ENCODE measurements around the gene CREB5.

Gene CREB5

GRCh38 chr7:28554802-28555471 is 142.6 kb downstream of the CREB5 start:
- no peak for DNase-seq

DNA sequence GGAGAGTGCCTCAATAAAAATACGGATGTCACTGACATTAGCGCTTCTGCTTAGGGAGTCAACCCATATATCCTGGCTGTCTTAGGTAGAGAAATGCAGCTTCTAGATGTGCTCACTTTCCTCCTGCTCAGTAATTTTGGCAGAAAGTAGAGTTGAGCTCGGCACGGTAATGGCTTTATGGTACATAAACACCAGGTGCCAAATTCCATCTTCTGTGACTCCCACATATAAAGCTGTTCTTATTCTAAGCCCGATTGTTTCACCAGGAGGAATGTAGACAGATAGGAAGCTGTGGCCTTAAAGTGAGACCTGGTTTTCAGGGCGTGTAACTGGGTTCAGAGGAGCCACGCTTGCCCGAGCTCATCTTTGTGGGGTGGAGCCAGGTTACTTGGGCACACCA is 143.7 kb downstream of the CREB5 start:
- no peak for DNase-seq

DNA sequence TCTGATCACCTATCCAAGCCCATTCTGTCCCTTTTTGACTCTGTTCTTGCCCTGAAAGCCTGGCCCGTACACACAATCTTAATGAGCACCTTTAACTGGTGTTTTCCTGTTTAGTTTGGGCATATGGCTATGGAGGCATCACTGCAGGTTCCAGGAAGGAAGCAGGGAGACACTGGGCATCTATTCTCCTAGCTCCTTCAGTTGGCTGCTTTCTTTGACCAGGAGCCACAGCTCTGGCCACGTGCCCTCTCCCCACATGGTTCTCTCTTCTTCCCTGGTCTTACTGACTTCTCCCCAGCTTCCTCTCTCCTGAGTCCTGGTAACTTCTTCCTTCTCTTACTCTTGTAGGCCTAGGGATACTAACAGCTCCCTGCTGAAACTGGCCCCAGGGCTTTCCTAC is 144.4 kb downstream of the CREB5 start:
- no peak for DNase-seq

DNA sequence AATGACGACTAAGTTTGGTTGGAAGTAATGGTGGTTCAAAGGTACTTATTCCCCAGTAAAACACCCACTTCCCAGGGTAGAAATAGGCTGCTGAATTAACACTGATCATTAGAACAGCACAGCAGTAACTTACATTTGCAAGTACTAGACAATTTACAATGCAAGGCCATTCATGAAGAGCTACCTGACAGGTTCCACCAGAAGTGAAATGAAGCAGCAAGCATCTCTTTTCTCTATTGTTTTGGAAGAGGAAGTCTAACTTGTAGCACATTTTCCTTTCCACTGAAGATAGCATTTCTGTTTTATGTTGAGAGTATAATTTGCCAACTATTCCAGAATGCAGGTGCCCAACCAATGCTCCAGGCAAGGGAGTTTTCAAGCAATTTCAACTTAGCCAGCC is 145.9 kb downstream of the CREB5 start:
- no peak for DNase-seq

GRCh38 chr7:28560767-28561166 is 148.4 kb downstream of the CREB5 start:
- no peak for DNase-seq

- no peak for DNase-seq
Observed at GRCh38 chr7:28564033-28564432, 151.7 kb downstream of the CREB5 start.

DNA sequence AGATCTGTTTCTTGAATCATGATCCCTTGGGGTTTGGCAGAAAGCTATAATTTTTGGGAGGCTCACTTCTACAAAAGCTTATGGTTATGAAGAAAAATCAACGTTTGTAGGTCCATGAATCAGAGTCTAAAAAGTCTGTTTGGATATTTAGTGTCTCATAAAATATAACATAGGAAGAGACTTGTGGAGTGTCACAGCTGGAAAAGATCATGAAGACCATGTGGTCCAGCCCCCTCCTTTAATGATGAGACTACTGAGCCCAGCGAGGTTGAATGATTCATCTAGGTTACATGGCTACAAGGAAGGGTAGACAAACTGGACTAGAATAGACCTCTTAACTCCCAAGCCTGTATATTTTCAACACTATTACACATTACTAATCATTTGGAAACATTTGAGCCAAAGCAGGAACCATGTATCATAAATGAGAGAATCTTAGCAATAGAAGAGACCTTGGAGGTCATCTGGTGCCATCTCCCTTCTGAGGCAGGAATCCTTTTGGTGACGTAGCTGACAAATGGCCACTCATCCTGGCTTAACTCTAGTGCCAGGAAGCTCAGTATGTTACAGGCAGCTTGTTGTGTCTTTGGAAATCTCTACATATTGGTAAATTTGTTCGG is 152.5 kb downstream of the CREB5 start:
- no peak for DNase-seq

DNA sequence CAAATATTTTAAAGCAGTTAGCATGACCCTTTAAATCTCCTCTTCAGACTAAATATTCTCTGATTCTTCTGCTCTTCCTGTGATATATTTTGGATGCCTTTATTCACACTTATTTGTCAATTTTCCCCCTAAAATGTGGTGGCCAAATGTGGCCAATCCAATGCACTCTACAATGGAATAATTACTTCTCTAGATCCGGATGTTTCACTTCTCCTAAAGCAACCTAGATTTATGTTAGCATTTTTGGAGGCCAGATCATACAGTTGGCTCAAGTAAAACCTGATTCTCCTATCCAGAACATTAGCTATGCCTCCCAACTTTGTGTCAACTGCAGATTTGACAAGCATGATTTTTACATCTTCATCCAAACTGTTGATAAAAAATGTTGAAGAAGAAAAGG is 153.7 kb downstream of the CREB5 start:
- no peak for DNase-seq

DNA sequence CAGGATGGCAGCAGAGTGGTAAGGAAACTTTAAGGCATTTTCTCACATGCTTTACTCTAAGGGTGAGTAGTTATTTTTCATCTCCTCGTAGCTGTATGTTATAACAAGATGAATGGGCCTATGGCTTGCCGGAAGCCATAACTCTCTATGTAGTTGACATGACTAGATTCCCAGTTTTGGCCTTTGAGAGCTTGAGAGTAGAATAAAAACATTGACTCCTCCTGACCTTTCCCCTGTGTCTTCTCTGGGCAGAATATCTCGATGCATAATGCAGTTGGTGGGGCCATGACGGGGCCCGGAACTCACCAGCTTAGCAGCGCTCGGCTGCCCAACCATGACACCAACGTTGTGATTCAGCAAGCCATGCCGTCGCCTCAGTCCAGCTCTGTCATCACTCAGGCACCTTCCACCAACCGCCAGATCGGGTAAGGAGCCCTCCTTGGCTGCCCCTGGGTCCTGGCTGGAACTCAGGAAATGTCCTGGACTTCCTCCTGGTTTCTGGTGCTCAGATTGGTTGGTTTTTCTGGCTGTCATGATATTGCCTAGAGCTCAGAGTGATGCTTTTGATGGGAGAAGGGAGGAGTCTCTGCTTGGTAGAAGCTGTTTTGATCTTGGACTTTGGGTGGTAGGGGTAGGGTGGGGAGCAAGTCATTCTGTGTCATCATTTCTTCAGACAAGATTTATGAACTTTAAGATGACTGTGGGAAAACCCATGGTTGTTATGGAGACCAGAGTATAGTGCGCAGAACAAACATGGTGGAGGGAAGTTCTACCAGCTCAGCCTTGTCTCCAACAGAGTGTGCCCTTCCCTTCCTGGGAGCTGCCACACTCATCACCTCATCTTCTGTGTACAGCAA is 158.0 kb downstream of the CREB5 start:
- DNase-seq = no peak

- no peak for DNase-seq
Observed at GRCh38 chr7:28570970-28571288, 158.6 kb downstream of the CREB5 start.

DNA sequence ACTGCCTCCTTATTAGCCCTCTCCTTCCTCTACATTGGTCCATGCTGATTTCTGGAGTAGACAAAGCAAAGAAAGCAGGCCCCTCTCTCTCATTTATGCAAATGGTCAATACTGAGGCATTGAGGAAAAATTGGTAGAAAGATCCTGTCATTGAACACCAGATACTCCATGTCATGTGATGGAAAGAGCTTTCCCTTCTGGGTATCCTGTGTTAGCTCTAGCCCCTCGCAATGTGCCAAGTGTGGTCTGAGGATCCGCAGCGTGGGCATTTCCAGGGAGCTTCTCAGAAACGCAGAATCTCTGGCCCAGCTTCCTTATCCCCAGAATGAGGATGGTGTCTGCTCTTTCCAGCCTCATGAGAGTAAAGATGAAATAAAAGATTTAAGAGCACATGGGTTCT is 159.1 kb downstream of the CREB5 start:
- no peak for DNase-seq

- DNase-seq = peak; percentile 77
Observed at GRCh38 chr7:28572321-28573058, 160.2 kb downstream of the CREB5 start.

GRCh38 chr7:28573059-28573553 is 160.8 kb downstream of the CREB5 start:
- DNase-seq = peak; percentile 21

- DNase-seq = no peak
Observed at GRCh38 chr7:28573651-28574301, 161.5 kb downstream of the CREB5 start.

GRCh38 chr7:28575241-28575643 is 162.9 kb downstream of the CREB5 start:
- no peak for DNase-seq

DNA sequence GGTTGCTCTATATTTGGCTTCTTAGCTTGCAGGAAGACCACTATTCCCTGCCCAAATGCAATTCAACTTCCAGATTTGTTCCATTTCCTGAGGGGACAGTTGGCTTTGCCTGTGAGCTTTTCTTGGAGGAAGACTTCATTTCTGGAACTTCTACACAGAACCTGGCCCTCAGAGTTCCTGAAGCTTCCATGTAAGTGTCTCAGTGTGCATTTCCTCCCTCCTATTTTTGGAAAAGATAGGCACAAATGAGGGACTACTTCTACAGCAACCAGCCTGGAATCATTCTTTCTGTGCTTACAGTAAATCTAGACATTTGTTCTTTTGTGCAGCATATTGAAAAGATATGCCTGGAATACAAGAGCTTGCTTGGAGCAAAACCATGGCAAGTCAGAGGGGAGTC is 164.3 kb downstream of the CREB5 start:
- DNase-seq = no peak

GRCh38 chr7:28579571-28579970 is 167.3 kb downstream of the CREB5 start:
- DNase-seq = no peak

DNA sequence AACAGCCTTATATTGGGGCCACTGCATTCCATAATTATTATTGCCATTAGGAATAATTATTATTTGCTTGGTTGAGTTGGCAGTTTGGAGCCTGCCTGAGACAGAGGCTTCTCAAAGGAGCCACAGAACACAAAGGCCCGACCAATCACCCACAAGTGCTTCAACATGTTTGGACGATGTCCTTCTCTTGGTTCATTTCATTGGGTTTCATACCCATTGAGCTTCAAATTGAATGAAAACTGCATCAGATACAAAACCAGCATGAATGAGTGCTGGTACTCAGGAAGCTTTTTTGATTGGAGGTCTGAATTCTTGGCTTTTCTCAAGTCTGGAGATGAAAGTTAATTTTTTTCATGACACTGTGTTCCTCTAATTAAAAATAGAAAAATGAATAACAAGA is 168.3 kb downstream of the CREB5 start:
- no peak for DNase-seq

GRCh38 chr7:28581351-28581750 is 169.0 kb downstream of the CREB5 start:
- no peak for DNase-seq

- DNase-seq = no peak
Observed at GRCh38 chr7:28582226-28582625, 169.9 kb downstream of the CREB5 start.

DNA sequence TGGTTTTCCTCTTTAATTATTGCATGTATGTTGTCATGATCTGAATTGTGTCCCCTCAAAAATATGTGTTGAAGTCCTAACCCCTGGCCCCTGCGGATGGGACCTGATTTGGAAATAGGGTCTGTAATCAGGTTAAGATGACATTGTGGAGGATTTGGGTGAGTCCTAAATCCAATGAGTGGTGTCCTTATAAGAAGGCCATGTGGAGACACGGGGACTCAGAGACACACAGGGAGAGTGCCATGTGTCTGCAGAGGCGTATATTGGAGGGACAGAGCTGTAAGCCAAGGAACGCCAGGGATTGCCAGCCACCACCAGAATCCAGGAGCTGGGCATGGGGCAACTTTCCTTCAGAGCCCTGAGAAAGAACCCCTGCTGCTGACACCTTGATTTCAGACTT is 171.9 kb downstream of the CREB5 start:
- no peak for DNase-seq

DNA sequence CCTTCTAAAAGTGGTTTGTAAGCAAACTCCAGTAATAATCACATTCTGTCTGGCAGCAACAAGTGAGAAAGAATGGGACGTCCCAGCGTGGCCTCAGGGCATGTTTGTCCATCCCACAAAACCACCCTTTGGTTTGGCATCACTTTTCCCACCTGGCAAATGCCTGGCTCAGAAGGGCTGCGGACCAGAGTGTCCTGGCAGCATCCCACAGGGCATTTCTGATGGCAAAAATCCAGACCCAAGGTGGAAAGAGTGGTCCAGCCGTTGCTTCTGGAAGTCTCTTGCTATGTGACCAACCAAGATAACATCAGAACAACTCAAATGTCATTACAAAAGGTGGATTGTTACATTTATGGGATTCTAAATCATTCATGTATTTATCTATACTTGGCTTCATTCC is 174.4 kb downstream of the CREB5 start:
- DNase-seq = no peak

DNA sequence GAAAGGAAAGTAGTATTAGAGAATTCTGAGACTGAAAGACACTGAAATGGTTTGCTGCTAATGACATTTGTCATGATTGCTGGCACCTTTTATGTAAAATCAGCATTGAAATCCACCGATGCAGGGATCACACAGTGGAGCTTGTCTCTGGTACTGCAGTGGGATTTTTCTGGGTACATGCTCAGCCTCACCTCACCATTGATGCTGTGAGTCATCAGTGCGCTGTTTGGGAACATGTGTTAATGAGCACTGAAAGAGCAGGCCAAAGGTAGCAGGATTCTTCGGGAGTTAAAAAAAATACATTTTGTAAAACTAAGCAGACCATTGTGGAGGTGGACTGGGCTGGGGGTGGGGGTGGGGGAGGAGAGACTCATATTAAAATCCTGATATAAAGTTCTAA is 174.9 kb downstream of the CREB5 start:
- DNase-seq = no peak

Data from NCI-H1436 treated with DMSO at 0.1 percent for 48 hours (cell line).